ENCODE measurements around the gene PACS2.
"Not testable (repeated sequence)": the region's sequence is repeated elsewhere in the genome, so short reads cannot be mapped to it uniquely, and the experiment has no call there.

PACS2 gene

GRCh38 chr14:105333020-105333490 lies 18.5 kb downstream of the PACS2 start:
- DNase-seq: no peak

GRCh38 chr14:105333613-105334364 lies 19.2 kb downstream of the PACS2 start:
- DNase-seq: no peak

GRCh38 chr14:105334383-105335230 lies 20.1 kb downstream of the PACS2 start:
- no peak for DNase-seq

GRCh38 chr14:105335231-105335542 lies 20.6 kb downstream of the PACS2 start:
- not testable (repeated sequence) for DNase-seq

- DNase-seq: no peak
These were observed 21.4 kb downstream of the PACS2 start for GRCh38 chr14:105335735-105336476.

- DNase-seq: no peak
These were observed 22.1 kb downstream of the PACS2 start for GRCh38 chr14:105336477-105337287.

- no peak for DNase-seq
These were observed 22.9 kb downstream of the PACS2 start for GRCh38 chr14:105337433-105337832.

GRCh38 chr14:105337966-105338741 lies 23.6 kb downstream of the PACS2 start:
- DNase-seq: no peak

GRCh38 chr14:105340821-105341733 lies 26.5 kb downstream of the PACS2 start:
- DNase-seq: no peak

- DNase-seq: no peak
These were observed 28.6 kb downstream of the PACS2 start for GRCh38 chr14:105343194-105343593.

GRCh38 chr14:105346200-105346533 lies 31.6 kb downstream of the PACS2 start:
- DNase-seq: no peak

GRCh38 chr14:105346876-105347586 lies 32.5 kb downstream of the PACS2 start:
- DNase-seq: no peak

- DNase-seq: no peak
These were observed 33.0 kb downstream of the PACS2 start for GRCh38 chr14:105347587-105347968.

- no peak for DNase-seq
These were observed 33.8 kb downstream of the PACS2 start for GRCh38 chr14:105348169-105348944.

GRCh38 chr14:105348945-105349699 lies 34.6 kb downstream of the PACS2 start:
- DNase-seq: no peak

GRCh38 chr14:105349992-105350391 lies 35.4 kb downstream of the PACS2 start:
- DNase-seq: no peak

- no peak for DNase-seq
These were observed 36.1 kb downstream of the PACS2 start for GRCh38 chr14:105350450-105351244.

GRCh38 chr14:105351410-105351809 lies 36.9 kb downstream of the PACS2 start:
- DNase-seq: no peak

All from NCI-H2029 (cell line).